ENCODE results near the gene DNAJC1. TPM values are rescaled to one million over a fixed set of nuclear protein-coding genes. Genes with fewer than 3 reads are reported as not detected.

Gene DNAJC1
- polyA plus RNA-seq, 2 of the 4 experiments (the other 2 are of a cell fraction) = 19.2 to 34.2 TPM

DNA sequence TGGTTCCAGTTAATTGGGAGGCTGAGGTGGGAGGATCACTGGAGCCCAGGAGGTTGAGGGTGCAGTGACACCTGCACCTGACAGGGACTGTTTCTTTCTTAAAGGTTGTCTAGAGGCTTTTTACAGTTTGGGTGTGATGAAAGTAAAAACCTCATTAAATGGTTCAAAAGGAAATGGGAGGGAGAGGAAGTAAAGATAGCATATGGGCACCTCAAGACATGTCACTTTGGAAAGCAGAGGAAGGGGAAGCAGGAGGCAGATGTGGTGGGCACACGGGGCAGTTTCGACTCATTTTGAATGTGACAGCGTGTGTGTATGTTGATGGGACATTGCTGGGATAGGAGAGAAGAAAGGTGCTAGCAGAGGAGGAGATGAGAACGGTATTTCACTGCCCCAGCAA, 266.4 kb downstream of the DNAJC1 start:
- POLR2A ChIA-PET = no interaction called here
- no peak for TF ChIP-seq PHF8 (IDR thresholded peaks at IDR 0.05; ENCODE audit: borderline replicate concordance, low read depth)
- no peak for TF ChIP-seq BHLHE40 (IDR thresholded peaks at IDR 0.05; ENCODE audit: low read depth, low read length)
- TF ChIP-seq MAZ (IDR thresholded peaks at IDR 0.05; ENCODE audit: borderline replicate concordance, low read depth, low read length) = no peak
- no peak for TF ChIP-seq HOXB13 (CRISPR knock-in tag; IDR thresholded peaks at IDR 0.05; ENCODE audit: low read depth)
- TF ChIP-seq, protein P1, sequence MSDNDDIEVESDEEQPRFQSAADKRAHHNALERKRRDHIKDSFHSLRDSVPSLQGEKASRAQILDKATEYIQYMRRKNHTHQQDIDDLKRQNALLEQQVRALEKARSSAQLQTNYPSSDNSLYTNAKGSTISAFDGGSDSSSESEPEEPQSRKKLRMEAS (IDR thresholded peaks at IDR 0.05) = no peak
- no peak for FAIRE-seq

DNA sequence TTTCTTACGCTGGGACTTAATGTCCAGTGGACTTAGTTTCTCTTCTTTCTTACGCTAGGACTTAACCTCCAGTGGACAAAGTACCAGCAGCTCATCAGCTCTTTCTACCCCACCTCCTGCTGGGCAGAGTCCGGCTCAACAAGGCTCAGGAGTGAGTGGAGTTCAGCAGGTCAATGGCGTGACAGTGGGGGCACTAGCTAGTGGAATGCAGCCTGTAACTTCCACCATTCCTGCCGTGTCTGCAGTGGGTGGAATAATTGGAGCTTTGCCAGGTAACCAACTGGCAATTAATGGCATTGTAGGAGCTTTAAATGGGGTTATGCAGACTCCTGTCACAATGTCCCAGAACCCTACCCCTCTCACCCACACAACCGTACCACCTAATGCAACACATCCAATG, 269.8 kb downstream of the DNAJC1 start:
- Histone ChIP-seq H3K27ac (no peak overlapping the region), H3K4me2 (no peak overlapping the region), H3K4me3 (no peak overlapping the region), H3K4me1 (peaks cover 23% of the 10 kb centered on the region), H3K9me3 (no peaks in the 10 kb centered on the region)
- CTCF ChIA-PET = interaction anchor here (1.0 to 8.7 kb wide), 6 partner anchors 11 to 456 kb away, joined by 3 to 63 read pairs (median 14); no protein-coding TSS in a partner anchor
- WGBS (ENCODE audit: missing lambda C conversion rate) = 80% methylated on average over 6 of the region's 6 CpGs
- ATAC-seq (no peak), DNase-seq (ENCODE audit: low read depth in 1 of 2, low spot score in 1 of 2) (no peak), FAIRE-seq (no peak)
- no peak for TF ChIP-seq RFX5 (IDR thresholded peaks at IDR 0.05)
- TF ChIP-seq POLR2A (IDR thresholded peaks at IDR 0.05; ENCODE audit: low read length) = no peak
- TF ChIP-seq KDM5A (IDR thresholded peaks at IDR 0.05) = no peak
- no peak for TF ChIP-seq GATA3 (IDR thresholded peaks at IDR 0.05; ENCODE audit: borderline replicate concordance)
- no peak for TF ChIP-seq RNF2 (IDR thresholded peaks at IDR 0.05; ENCODE audit: borderline replicate concordance, low read depth)
- TF ChIP-seq ZFP36 (IDR thresholded peaks at IDR 0.05; ENCODE audit: borderline replicate concordance, partially characterized antibody) = no peak
- TF ChIP-seq FOSL2 (IDR thresholded peaks at IDR 0.05) = no peak
- TF ChIP-seq FOSL2 (CRISPR knock-in tag; IDR thresholded peaks at IDR 0.05) = no peak
- POLR2A ChIA-PET = interaction anchor here (0.6 to 1.1 kb wide), 2 partner anchors 238 to 837 kb away, joined by 3 read pairs; no protein-coding TSS in a partner anchor

More for the DNA sequence above, 266.4 kb downstream of the DNAJC1 start:
- Histone ChIP-seq H3K4me1 (peaks cover 9% of the 10 kb centered on the region), H3K4me3 (no peak overlapping the region), H3K9me3 (no peaks in the 10 kb centered on the region), H3K4me2 (no peak overlapping the region), H3K27ac (no peak overlapping the region)
- WGBS (ENCODE audit: missing lambda C conversion rate) = 88% methylated on average over 4 of the region's 4 CpGs
- no peak for DNase-seq (ENCODE audit: low read depth in 1 of 2, low spot score in 1 of 2)
- no peak for ATAC-seq
- CTCF ChIA-PET = no interaction called here

DNA sequence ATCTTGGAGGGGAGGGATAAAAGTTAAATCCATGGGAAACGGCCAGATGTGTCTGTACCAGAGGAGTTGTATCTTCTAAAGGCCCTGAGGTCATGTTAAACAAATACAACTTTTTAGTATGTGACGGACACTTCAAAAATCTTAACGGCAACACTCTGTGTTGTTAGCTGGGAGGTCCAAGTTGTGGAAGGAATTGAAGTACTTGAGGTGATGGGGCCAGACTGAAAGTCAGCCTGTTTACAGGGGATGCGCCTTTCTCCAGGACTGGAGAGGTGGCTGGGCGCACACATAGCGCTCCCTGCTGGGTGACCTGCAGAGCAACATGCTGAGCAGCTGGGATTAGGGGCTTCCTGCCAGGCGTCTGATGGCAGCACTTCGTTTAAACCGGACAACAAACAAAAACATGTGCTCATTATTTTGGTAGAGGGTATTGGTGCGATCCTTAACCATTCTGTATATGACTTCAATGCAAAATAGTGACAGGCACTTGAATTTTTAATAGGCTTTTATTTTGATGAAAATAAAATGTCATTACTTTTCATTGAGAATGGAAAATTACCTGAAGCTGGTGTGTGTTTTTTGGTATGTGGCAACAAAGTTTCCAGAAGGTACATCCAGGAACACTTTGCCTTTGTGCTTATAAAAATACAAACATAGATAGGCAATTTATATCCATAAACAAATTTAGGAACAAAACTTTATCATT, 271.3 kb downstream of the DNAJC1 start:
- POLR2A ChIA-PET = interaction anchor here (0.5 to 1.6 kb wide), 3 partner anchors 205 to 236 kb away, joined by 3 to 7 read pairs (median 5); partner anchors contain the start of gene SKIDA1

More for the DNA sequence above, 271.3 kb downstream of the DNAJC1 start:
- Histone ChIP-seq H3K4me3 (no peak overlapping the region), H3K4me1 (peaks cover 37% of the 10 kb centered on the region), H3K4me2 (0 out of 3 replicates have a peak overlapping the region, but pooled peaks have one; percentile 28), H3K9me3 (no peaks in the 10 kb centered on the region), H3K27ac (0 out of 6 replicates have a peak overlapping the region, but pooled peaks of 1 of the 2 experiments have one; percentile 6)
- ATAC-seq (peak; percentile 95), DNase-seq (ENCODE audit: low read depth in 1 of 2, low spot score in 1 of 2) (peak; percentile 74 to 87), FAIRE-seq (peak; percentile 83)
- TF ChIP-seq EHMT2 (IDR thresholded peaks at IDR 0.05; ENCODE audit: low read depth) (no peak), HOXB13 (CRISPR knock-in tag; IDR thresholded peaks at IDR 0.05; ENCODE audit: low read depth) (no peak), RAD21 (conservative IDR thresholded peaks at IDR 0.05 in 1 of 2, IDR thresholded peaks at IDR 0.05 in 1 of 2) (peak; percentile 92 to 93), SMC3 (IDR thresholded peaks at IDR 0.05) (peak; percentile 89), FOSB (CRISPR knock-in tag; IDR thresholded peaks at IDR 0.05) (no peak), JUN (IDR thresholded peaks at IDR 0.05) (no peak), NR3C1 (IDR thresholded peaks at IDR 0.05) (no peak)
- TF ChIP-seq, protein P2, sequence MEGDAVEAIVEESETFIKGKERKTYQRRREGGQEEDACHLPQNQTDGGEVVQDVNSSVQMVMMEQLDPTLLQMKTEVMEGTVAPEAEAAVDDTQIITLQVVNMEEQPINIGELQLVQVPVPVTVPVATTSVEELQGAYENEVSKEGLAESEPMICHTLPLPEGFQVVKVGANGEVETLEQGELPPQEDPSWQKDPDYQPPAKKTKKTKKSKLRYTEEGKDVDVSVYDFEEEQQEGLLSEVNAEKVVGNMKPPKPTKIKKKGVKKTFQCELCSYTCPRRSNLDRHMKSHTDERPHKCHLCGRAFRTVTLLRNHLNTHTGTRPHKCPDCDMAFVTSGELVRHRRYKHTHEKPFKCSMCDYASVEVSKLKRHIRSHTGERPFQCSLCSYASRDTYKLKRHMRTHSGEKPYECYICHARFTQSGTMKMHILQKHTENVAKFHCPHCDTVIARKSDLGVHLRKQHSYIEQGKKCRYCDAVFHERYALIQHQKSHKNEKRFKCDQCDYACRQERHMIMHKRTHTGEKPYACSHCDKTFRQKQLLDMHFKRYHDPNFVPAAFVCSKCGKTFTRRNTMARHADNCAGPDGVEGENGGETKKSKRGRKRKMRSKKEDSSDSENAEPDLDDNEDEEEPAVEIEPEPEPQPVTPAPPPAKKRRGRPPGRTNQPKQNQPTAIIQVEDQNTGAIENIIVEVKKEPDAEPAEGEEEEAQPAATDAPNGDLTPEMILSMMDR (IDR thresholded peaks at IDR 0.05) = peak; percentile 86
- TF ChIP-seq, protein P3, sequence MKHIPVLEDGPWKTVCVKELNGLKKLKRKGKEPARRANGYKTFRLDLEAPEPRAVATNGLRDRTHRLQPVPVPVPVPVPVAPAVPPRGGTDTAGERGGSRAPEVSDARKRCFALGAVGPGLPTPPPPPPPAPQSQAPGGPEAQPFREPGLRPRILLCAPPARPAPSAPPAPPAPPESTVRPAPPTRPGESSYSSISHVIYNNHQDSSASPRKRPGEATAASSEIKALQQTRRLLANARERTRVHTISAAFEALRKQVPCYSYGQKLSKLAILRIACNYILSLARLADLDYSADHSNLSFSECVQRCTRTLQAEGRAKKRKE (CRISPR knock-in tag; IDR thresholded peaks at IDR 0.05; ENCODE audit: low read depth) = no peak
- TF ChIP-seq, protein P4, sequence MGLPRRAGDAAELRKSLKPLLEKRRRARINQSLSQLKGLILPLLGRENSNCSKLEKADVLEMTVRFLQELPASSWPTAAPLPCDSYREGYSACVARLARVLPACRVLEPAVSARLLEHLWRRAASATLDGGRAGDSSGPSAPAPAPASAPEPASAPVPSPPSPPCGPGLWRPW (IDR thresholded peaks at IDR 0.05) = no peak
- TF ChIP-seq, protein P1 (IDR thresholded peaks at IDR 0.05) = no peak
- CTCF ChIA-PET = interaction anchor here (0.6 to 8.7 kb wide), 43 partner anchors 10 to 885 kb away, joined by 3 to 63 read pairs (median 4); no protein-coding TSS in a partner anchor
- 11% methylated on average over 10 of the region's 10 CpGs for WGBS (ENCODE audit: missing lambda C conversion rate)
